ENCODE measurements around the gene CLDN20. TPM values are rescaled to one million over a fixed set of nuclear protein-coding genes. Genes with fewer than 3 reads are reported as not detected.

The CLDN20 gene
- total RNA-seq, 1 experiment from 2014 or later, result not detected

DNA sequence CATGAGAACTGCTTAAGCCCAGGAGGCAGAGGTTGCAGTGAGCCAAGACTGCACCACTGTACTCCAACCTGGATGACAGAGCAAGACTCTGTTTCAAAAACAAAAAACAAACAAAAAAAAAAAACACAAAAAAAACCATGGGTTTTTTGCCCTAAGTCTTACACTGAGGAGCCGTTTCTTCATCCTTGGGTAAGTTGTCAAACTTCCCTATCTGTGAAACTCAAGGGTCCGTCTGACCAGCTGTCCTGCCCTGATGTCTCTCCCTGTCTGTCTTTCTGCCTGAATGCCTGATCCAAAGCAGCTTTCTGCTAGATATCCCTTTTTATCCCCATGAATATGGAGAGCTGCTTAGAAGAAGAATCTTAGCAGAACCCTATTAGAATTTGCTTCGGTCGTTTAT is 41.3 kb upstream of the CLDN20 start:
- in situ Hi-C loops (cut with HindIII; ENCODE audit: low pct_unique_long_range_greater_than_20kb, low sequenced_read_pairs) (no loop called here), intact Hi-C loops (cut with micrococcal nuclease; ENCODE audit: unreplicated experiment) (no loop called here)
- DNase-seq (ENCODE audit: low read depth, low spot score) (no peak), ATAC-seq (no peak)
- Histone ChIP-seq H3K27me3 (ENCODE audit: control insufficient read depth, insufficient read depth, low read length) (no peaks in the 10 kb centered on the region), H3K27ac (ENCODE audit: low read length) (no peak overlapping the region; the same call in 1 of the 2 replicates), H3K36me3 (ENCODE audit: control insufficient read depth, insufficient read depth, low read length) (no peaks in the 10 kb centered on the region), H3K9me3 (ENCODE audit: control insufficient read depth, insufficient read depth, low read depth, low read length) (no peaks in the 10 kb centered on the region), H3K4me1 (ENCODE audit: control insufficient read depth, insufficient read depth, low read length) (peaks cover 14% of the 10 kb centered on the region), H3K4me3 (ENCODE audit: low read depth in 2 of 2, low read length in 2 of 2) (no peak overlapping the region)
- ChIA-PET CTCF (interaction anchor here (0.6 to 0.7 kb wide), 2 partner anchors 45 to 116 kb away, joined by 3 to 4 read pairs; no protein-coding TSS in a partner anchor), POLR2A (no interaction called here)
- BruUV-seq (replicated peaks), result no TSS peak
- TF ChIP-seq TCF7L2 (IDR thresholded peaks at IDR 0.05; ENCODE audit: low read depth, low read length) (no peak), SIN3A (IDR thresholded peaks at IDR 0.05; ENCODE audit: borderline replicate concordance, insufficient read depth, low read depth, low read length) (no peak), POLR2AphosphoS5 (IDR thresholded peaks at IDR 0.05; ENCODE audit: low read depth, low read length) (no peak), REST (IDR thresholded peaks at IDR 0.05; ENCODE audit: insufficient read depth in 1 of 2, low read depth in 2 of 2, low read length in 1 of 2) (no peak)
- TF ChIP-seq, protein P1, sequence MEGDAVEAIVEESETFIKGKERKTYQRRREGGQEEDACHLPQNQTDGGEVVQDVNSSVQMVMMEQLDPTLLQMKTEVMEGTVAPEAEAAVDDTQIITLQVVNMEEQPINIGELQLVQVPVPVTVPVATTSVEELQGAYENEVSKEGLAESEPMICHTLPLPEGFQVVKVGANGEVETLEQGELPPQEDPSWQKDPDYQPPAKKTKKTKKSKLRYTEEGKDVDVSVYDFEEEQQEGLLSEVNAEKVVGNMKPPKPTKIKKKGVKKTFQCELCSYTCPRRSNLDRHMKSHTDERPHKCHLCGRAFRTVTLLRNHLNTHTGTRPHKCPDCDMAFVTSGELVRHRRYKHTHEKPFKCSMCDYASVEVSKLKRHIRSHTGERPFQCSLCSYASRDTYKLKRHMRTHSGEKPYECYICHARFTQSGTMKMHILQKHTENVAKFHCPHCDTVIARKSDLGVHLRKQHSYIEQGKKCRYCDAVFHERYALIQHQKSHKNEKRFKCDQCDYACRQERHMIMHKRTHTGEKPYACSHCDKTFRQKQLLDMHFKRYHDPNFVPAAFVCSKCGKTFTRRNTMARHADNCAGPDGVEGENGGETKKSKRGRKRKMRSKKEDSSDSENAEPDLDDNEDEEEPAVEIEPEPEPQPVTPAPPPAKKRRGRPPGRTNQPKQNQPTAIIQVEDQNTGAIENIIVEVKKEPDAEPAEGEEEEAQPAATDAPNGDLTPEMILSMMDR (IDR thresholded peaks at IDR 0.05), result no peak

DNA sequence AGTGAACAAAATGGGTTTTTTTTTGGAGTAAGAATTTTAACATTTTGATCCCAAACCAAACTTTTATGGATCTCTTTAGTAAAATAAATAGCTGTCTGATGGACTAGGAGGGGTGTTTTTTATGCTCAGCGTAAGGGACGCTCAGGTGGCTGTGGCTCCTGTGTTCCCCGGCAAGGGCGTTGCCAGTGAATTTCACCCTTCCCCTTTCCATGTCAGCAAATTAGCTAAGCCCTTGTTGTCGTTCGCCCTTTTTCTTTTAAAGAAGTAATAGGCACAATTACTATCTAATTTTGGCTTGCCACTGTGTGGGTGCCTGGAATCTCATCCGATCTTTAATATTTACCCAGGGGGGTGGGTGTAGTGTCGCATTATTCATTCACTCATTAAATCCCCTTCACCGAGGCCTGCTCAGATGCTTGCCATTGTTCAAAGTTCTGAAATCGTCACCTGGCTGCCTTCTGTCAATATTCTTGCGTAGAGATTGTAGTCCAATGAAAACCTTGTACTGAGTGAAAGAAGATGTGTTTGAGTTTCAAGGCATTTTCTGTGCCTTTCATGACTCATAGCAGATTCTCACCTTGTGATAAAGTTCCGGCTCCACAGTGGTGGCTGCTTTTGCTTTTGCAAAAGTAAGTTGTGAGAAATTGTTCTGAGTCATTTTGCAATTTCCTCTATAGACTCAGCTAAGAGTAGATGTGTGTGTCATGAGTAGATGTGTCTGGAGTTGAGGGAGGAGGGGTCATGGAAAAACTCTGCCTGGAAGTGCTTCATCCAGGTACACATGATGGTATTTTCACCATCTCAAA is 40.0 kb upstream of the CLDN20 start:
- POLR2A ChIA-PET, result interaction anchor here (0.7 kb wide), 1 partner anchor 51 kb away, joined by 3 read pairs; no protein-coding TSS in a partner anchor
- BruUV-seq (replicated peaks), result no TSS peak
- in situ Hi-C loops (cut with HindIII; ENCODE audit: low pct_unique_long_range_greater_than_20kb, low sequenced_read_pairs), result no loop called here

More for the DNA sequence above, 40.0 kb upstream of the CLDN20 start:
- TF ChIP-seq, protein P1 (IDR thresholded peaks at IDR 0.05), result no peak
- TF ChIP-seq TCF7L2 (IDR thresholded peaks at IDR 0.05; ENCODE audit: low read depth, low read length) (no peak), POLR2AphosphoS5 (IDR thresholded peaks at IDR 0.05; ENCODE audit: low read depth, low read length) (no peak), REST (IDR thresholded peaks at IDR 0.05; ENCODE audit: insufficient read depth in 1 of 2, low read depth in 2 of 2, low read length in 1 of 2) (no peak), SIN3A (IDR thresholded peaks at IDR 0.05; ENCODE audit: borderline replicate concordance, insufficient read depth, low read depth, low read length) (no peak)
- CTCF ChIA-PET, result no interaction called here
- no peak overlapping the region for H3K4me3 ChIP-seq (ENCODE audit: low read depth in 2 of 2, low read length in 2 of 2)
- peaks cover 14% of the 10 kb centered on the region for H3K4me1 ChIP-seq (ENCODE audit: control insufficient read depth, insufficient read depth, low read length)
- ATAC-seq (peak; percentile 87), DNase-seq (ENCODE audit: low read depth, low spot score) (peak; percentile 79)
- H3K36me3 ChIP-seq (ENCODE audit: control insufficient read depth, insufficient read depth, low read length), result no peaks in the 10 kb centered on the region
- no peaks in the 10 kb centered on the region for H3K9me3 ChIP-seq (ENCODE audit: control insufficient read depth, insufficient read depth, low read depth, low read length)
- intact Hi-C loops (cut with micrococcal nuclease; ENCODE audit: unreplicated experiment), result no loop called here
- H3K27me3 ChIP-seq (ENCODE audit: control insufficient read depth, insufficient read depth, low read length), result no peaks in the 10 kb centered on the region
- H3K27ac ChIP-seq (ENCODE audit: low read length), result peak overlapping the region; percentile 60; the same call in 1 of the 2 replicates

Measured in Panc1 (cell line).